Panc1 (cell line): ENCODE measurements around the gene TNNC1. TPM values are rescaled to one million over a fixed set of nuclear protein-coding genes. Genes with fewer than 3 reads are reported as not detected.

Source experiments
- ATAC-seq: fragments of 200-7000 bp; cut with Tn5 transposase; 2 replicates; pipeline ENCODE4 v1.9.1; 2020; ENCODE audit warnings: mild to moderate bottlenecking, moderate library complexity
- BruUV-seq: library from RNA; stranded (reverse); fragments of 400-500 nt; replicated peaks from 2 replicates; lab custom pipeline; 2021; lab: Mats Ljungman, UMichigan
- CTCF ChIA-PET: fragments of 300-600 bp; sonication (Branson Sonifier 250); formaldehyde crosslinking; loops from one replicate; lab custom pipeline; 2022; ENCODE audit warnings: antibody characterized with exemption; lab: Charles Lee
- POLR2A ChIA-PET: fragments of 300-600 bp; sonication (Branson Sonifier 250); formaldehyde crosslinking; loops from one replicate; lab custom pipeline; 2022; ENCODE audit warnings: antibody characterized with exemption; lab: Charles Lee
- DNase-seq: peaks from one replicate; pipeline ENCODE4 v3.0.0-alpha.2; 2010; ENCODE audit warnings: low read depth, low spot score
- H3K27ac ChIP-seq: 2 replicates; pipeline ENCODE4 v1.5.1; 2011; ENCODE audit warnings: mild to moderate bottlenecking, low read length, inconsistent platforms
- H3K27me3 ChIP-seq: fragments of 200-500 bp; sonication (Bioruptor generic); 2 replicates; pipeline ENCODE4 v1.6.0; 2014; ENCODE audit warnings: low read length, inconsistent platforms; ENCODE audit not compliant: control insufficient read depth, insufficient read depth
- H3K36me3 ChIP-seq: fragments of 200-500 bp; sonication (Bioruptor generic); 2 replicates; pipeline ENCODE4 v1.5.1; 2014; ENCODE audit warnings: inconsistent platforms, mild to moderate bottlenecking, low read length, moderate library complexity; ENCODE audit not compliant: control insufficient read depth, insufficient read depth
- H3K4me1 ChIP-seq: 2 replicates; pipeline ENCODE4 v1.5.1; 2011; ENCODE audit warnings: inconsistent platforms, mild to moderate bottlenecking, low read length, moderate library complexity; ENCODE audit not compliant: control insufficient read depth, insufficient read depth
- H3K4me3 ChIP-seq, 2 experiments: 2 replicates each; pipeline ENCODE4 v1.5.1; 2011 to 2012; ENCODE audit warnings: low read depth in 2 of 2, low read length in 2 of 2, mild to moderate bottlenecking in 2 of 2, inconsistent platforms in 1 of 2, moderate library complexity in 1 of 2
- H3K9me3 ChIP-seq: fragments of 200-500 bp; sonication (Bioruptor generic); 2 replicates; pipeline ENCODE4 v1.5.1; 2014; ENCODE audit warnings: low read depth, mild to moderate bottlenecking, inconsistent platforms, low read length, moderate library complexity; ENCODE audit not compliant: control insufficient read depth, insufficient read depth
- POLR2AphosphoS5 ChIP-seq: IDR thresholded peaks from 2 replicates; pipeline ENCODE4 v1.6.1; 2012; ENCODE audit warnings: mild to moderate bottlenecking, low read depth, low read length, moderate library complexity
- SIN3A ChIP-seq: IDR thresholded peaks from 2 replicates; pipeline ENCODE4 v1.6.1; 2012; ENCODE audit warnings: low read depth, mild to moderate bottlenecking, low read length, moderate library complexity, borderline replicate concordance; ENCODE audit not compliant: insufficient read depth
- TCF7L2 ChIP-seq: IDR thresholded peaks from 2 replicates; pipeline ENCODE4 v1.6.1; 2011; ENCODE audit warnings: mild to moderate bottlenecking, low read depth, low read length, inconsistent platforms
- in situ Hi-C: cut with HindIII; loops from 2 replicates; pipeline ENCODE4 v1.10.0; 2016; ENCODE audit warnings: low sequenced_read_pairs, low pct_unique_long_range_greater_than_20kb
- intact Hi-C: fragments of 100-400 bp; cut with micrococcal nuclease; formaldehyde crosslinking; loops from one replicate; pipeline ENCODE4 v1.10.0; 2022; ENCODE audit not compliant: unreplicated experiment
- total RNA-seq: library from RNA; stranded (reverse); gene quantifications from one replicate; pipeline ENCODE4 v1.2.1, GENCODE V29; 2021; ENCODE audit not compliant: unreplicated experiment
- TF ChIP-seq, protein P1 (sequence below): fragments of 450-650 bp; IDR thresholded peaks from 2 replicates; pipeline ENCODE4 v1.5.1; 2017; ENCODE audit warnings: mild to moderate bottlenecking
- TF ChIP-seq, protein P2 (sequence below), 2 experiments: IDR thresholded peaks; 2 replicates each; pipeline ENCODE4 v1.6.1; 2011 to 2012; ENCODE audit warnings: low read depth in 2 of 2, control low read depth in 1 of 2, low read length in 1 of 2, mild to moderate bottlenecking in 1 of 2, moderate library complexity in 1 of 2; ENCODE audit not compliant: insufficient read depth in 1 of 2

Gene TNNC1
- total RNA-seq, 1 experiment from 2014 or later, result 5.2 TPM

DNA sequence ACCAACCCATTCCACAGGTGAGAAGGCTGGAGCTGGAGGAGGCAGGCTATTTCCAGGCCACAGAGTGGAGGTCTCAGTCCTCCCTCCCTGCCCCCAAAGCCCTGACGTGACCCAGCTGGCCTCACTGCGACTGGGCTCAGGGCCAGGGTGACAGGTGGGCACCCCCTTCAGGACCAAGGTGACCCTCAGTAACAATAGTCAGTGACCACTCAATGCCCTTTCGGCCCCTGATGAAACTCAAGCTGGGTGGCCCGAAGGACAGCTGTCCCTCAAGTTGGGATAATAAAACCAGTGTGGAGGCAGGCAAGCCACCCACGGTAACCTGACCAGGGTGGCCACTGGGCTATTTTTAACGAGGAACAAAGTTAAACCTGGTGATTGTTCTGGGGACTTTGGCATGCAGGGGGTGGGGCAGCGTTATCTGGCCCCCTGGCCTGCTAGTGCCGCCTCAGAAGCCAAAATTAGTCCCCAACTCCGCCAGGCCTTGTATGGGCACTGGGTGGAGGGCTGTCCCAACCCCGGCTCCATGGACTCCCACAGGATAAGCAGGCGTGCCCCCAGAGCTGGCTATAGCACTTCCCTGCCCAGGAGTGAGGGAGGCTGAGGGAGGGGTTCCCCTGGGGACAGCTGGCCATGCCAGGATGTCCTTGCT is 1.1 kb downstream of the TNNC1 start:
- TF ChIP-seq, protein P1, sequence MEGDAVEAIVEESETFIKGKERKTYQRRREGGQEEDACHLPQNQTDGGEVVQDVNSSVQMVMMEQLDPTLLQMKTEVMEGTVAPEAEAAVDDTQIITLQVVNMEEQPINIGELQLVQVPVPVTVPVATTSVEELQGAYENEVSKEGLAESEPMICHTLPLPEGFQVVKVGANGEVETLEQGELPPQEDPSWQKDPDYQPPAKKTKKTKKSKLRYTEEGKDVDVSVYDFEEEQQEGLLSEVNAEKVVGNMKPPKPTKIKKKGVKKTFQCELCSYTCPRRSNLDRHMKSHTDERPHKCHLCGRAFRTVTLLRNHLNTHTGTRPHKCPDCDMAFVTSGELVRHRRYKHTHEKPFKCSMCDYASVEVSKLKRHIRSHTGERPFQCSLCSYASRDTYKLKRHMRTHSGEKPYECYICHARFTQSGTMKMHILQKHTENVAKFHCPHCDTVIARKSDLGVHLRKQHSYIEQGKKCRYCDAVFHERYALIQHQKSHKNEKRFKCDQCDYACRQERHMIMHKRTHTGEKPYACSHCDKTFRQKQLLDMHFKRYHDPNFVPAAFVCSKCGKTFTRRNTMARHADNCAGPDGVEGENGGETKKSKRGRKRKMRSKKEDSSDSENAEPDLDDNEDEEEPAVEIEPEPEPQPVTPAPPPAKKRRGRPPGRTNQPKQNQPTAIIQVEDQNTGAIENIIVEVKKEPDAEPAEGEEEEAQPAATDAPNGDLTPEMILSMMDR, result no peak
- TF ChIP-seq TCF7L2, result no peak
- TF ChIP-seq, protein P2, sequence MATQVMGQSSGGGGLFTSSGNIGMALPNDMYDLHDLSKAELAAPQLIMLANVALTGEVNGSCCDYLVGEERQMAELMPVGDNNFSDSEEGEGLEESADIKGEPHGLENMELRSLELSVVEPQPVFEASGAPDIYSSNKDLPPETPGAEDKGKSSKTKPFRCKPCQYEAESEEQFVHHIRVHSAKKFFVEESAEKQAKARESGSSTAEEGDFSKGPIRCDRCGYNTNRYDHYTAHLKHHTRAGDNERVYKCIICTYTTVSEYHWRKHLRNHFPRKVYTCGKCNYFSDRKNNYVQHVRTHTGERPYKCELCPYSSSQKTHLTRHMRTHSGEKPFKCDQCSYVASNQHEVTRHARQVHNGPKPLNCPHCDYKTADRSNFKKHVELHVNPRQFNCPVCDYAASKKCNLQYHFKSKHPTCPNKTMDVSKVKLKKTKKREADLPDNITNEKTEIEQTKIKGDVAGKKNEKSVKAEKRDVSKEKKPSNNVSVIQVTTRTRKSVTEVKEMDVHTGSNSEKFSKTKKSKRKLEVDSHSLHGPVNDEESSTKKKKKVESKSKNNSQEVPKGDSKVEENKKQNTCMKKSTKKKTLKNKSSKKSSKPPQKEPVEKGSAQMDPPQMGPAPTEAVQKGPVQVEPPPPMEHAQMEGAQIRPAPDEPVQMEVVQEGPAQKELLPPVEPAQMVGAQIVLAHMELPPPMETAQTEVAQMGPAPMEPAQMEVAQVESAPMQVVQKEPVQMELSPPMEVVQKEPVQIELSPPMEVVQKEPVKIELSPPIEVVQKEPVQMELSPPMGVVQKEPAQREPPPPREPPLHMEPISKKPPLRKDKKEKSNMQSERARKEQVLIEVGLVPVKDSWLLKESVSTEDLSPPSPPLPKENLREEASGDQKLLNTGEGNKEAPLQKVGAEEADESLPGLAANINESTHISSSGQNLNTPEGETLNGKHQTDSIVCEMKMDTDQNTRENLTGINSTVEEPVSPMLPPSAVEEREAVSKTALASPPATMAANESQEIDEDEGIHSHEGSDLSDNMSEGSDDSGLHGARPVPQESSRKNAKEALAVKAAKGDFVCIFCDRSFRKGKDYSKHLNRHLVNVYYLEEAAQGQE (IDR thresholded peaks at IDR 0.05; ENCODE audit: insufficient read depth in 1 of 2, low read depth in 2 of 2, low read length in 1 of 2), result no peak
- no peak for TF ChIP-seq SIN3A
- TF ChIP-seq POLR2AphosphoS5, result no peak
- no peak for DNase-seq
- Histone ChIP-seq H3K4me1 (peaks cover 39% of the 10 kb centered on the region), H3K27ac (peak overlapping the region; percentile 3; the same call in 1 of the 2 replicates), H3K9me3 (no peaks in the 10 kb centered on the region), H3K4me3 (no peak overlapping the region), H3K27me3 (no peaks in the 10 kb centered on the region), H3K36me3 (peaks cover 6% of the 10 kb centered on the region; the same call in 1 of the 2 replicates)
- ChIA-PET CTCF (no interaction called here), POLR2A (no interaction called here)
- in situ Hi-C loops (no loop called here), intact Hi-C loops (no loop called here)
- no peak for ATAC-seq
- no TSS peak for BruUV-seq

DNA sequence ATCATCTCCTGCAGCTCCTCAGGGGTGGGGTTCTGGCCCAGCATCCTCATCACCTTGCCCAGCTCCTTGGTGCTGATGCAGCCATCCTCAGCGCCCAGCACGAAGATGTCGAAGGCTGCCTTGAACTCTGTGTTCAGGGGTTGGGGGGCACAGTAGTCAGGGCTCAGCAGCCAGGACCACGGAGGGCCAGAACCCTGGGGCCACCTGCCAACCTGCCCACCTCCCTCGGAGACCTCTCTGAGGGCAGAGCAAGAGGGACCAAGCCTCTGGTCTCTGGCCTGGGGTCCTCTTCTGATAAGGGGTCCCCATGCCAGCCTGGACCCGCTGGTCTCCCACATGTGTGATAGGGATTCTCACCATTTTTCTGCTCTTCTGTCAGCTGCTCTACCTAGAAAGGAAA is 1.7 kb downstream of the TNNC1 start:
- peaks cover 38% of the 10 kb centered on the region for H3K4me1 ChIP-seq
- no TSS peak for BruUV-seq
- TF ChIP-seq, protein P2 (IDR thresholded peaks at IDR 0.05; ENCODE audit: insufficient read depth in 1 of 2, low read depth in 2 of 2, low read length in 1 of 2), result no peak
- TF ChIP-seq POLR2AphosphoS5 (no peak), TCF7L2 (no peak), SIN3A (no peak)
- TF ChIP-seq, protein P1, result no peak
- no peak for ATAC-seq
- no peak for DNase-seq
- H3K9me3 ChIP-seq, result no peaks in the 10 kb centered on the region
- intact Hi-C loops (no loop called here), in situ Hi-C loops (no loop called here)
- ChIA-PET CTCF (no interaction called here), POLR2A (no interaction called here)
- H3K36me3 ChIP-seq, result peaks cover 6% of the 10 kb centered on the region; the same call in 1 of the 2 replicates
- no peaks in the 10 kb centered on the region for H3K27me3 ChIP-seq
- no peak overlapping the region for H3K4me3 ChIP-seq
- H3K27ac ChIP-seq, result peak overlapping the region; percentile 3; the same call in 1 of the 2 replicates
